Prostate gland (tissue), 2 donors: ENCODE measurements around the gene SPATA21. TPM values are rescaled to one million over a fixed set of nuclear protein-coding genes. Genes with fewer than 3 reads are reported as not detected.

ENCODE experiments used
- DNase-seq: peaks from one replicate; pipeline ENCODE4 v3.0.0-alpha.2; 2019; ENCODE audit warnings: low spot score
- H3K27ac ChIP-seq, 2 donors: fragments of 200-600 bp; sonication (generic); 2 replicates each; pipeline ENCODE4 v1.5.1; 2017 to 2019
- H3K27me3 ChIP-seq: fragments of 200-600 bp; sonication (generic); replicated peaks from 2 replicates; pipeline ENCODE4 v1.5.1; 2019; ENCODE audit not compliant: insufficient read depth
- H3K36me3 ChIP-seq, 2 donors: fragments of 200-600 bp; sonication (generic); 1 replicate in 1 of 2; 2 replicates in 1 of 2; pipeline versions ENCODE4 v1.5.1 to v1.8.1; 2017 to 2019
- H3K4me1 ChIP-seq: fragments of 200-600 bp; sonication (generic); replicated peaks from 2 replicates; pipeline ENCODE4 v1.5.1; 2019
- H3K4me3 ChIP-seq, 2 donors: fragments of 200-600 bp; sonication (generic); 2 replicates each; pipeline ENCODE4 v1.5.1; 2017 to 2019
- H3K9me3 ChIP-seq: fragments of 200-600 bp; sonication (generic); 2 replicates; pipeline ENCODE4 v1.5.1; 2017
- CTCF ChIP-seq, 4 experiments: fragments of 200-600 bp in 2 of 4; fragments of 450-650 bp in 2 of 4; sonication (generic) in 2 of 4; IDR thresholded peaks; 1 replicate in 3 of 4; 2 replicates in 1 of 4; pipeline ENCODE4 v1.5.1; 2016 to 2019; ENCODE audit warnings: antibody characterized with exemption in 4 of 4, mild to moderate bottlenecking in 2 of 4, moderate library complexity in 2 of 4
- POLR2A ChIP-seq: fragments of 450-650 bp; IDR thresholded peaks from one replicate; pipeline ENCODE4 v1.6.1; 2016; ENCODE audit warnings: antibody characterized with exemption, mild to moderate bottlenecking
- POLR2AphosphoS5 ChIP-seq: sonication (generic); formaldehyde crosslinking; IDR thresholded peaks from one replicate; pipeline ENCODE4 v1.6.1; 2017; ENCODE audit warnings: antibody characterized with exemption
- WGBS: methylation state at CpG from one replicate; pipeline ENCODE4 v1.1.5; 2018; 5-methylcytosine and 5-hydroxymethylcytosine counted together
- intact Hi-C: fragments of 100-400 bp; cut with DNase I; formaldehyde crosslinking; loops from one replicate; pipeline ENCODE4 v1.14.2; 2022
- total RNA-seq, 2 donors: library from RNA; depleted of rRNA; stranded (reverse); fragments of >200 nt; gene quantifications; one replicate each; pipeline ENCODE4 v1.1.0, GENCODE V29; 2016

The SPATA21 gene
- total RNA-seq, 2 donors from 2014 or later: not detected

DNA sequence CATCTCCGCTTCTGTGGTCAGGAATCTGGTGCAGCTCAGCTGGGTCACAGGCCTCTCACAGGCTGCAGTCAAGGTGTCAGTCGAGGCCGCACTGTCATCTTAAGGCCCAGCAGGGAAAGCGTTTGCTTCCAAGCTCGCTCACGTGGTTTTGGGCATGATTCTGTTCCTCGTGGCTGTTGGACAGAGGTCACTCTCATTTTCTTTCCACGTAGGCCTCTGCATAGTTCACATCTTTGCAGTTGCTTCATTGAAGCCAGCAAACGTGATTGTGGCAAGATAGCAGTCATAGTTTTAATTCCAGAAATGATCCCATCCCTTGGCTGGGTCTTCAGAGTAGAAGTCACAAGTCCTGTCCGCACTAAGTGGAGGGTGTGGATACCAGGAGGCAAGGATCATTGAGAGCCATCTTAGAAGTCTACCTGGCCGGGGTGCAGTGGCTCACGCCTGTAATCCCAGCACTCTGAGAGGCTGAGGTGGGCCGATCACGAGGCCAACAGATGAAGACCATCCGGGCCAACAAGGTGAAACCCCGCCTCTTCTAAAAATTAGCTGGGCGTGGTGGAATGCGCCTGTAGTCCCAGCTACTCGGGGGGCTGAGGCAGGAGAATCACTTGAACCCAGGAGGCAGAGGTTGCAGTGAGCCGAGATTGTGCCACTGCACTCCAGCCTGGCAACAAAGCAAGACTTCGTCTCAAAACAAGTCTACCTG, 27.8 kb upstream of the SPATA21 start:
- no peak for DNase-seq
- no peak for TF ChIP-seq POLR2AphosphoS5
- TF ChIP-seq CTCF (IDR thresholded peaks at IDR 0.05): no peak
- TF ChIP-seq POLR2A: no peak
- Histone ChIP-seq H3K36me3 (no peaks in the 10 kb centered on the region), H3K9me3 (no peaks in the 10 kb centered on the region), H3K4me3 (no peak overlapping the region), H3K27ac (no peak overlapping the region), H3K27me3 (no peaks in the 10 kb centered on the region), H3K4me1 (no peaks in the 10 kb centered on the region)
- intact Hi-C loops: no loop called here
- 88% methylated on average over 21 of the region's 21 CpGs for WGBS

- DNase-seq: no peak
- Histone ChIP-seq H3K4me3 (no peak overlapping the region), H3K9me3 (no peaks in the 10 kb centered on the region), H3K27me3 (no peaks in the 10 kb centered on the region), H3K27ac (no peak overlapping the region), H3K36me3 (no peaks in the 10 kb centered on the region), H3K4me1 (no peaks in the 10 kb centered on the region)
- intact Hi-C loops: no loop called here
- TF ChIP-seq POLR2AphosphoS5 (no peak), POLR2A (no peak), CTCF (IDR thresholded peaks at IDR 0.05) (no peak)
- WGBS: 90% methylated on average over 7 of the region's 7 CpGs
Measured at GRCh38 chr1:16462773-16463330, 25.6 kb upstream of the SPATA21 start.

DNA sequence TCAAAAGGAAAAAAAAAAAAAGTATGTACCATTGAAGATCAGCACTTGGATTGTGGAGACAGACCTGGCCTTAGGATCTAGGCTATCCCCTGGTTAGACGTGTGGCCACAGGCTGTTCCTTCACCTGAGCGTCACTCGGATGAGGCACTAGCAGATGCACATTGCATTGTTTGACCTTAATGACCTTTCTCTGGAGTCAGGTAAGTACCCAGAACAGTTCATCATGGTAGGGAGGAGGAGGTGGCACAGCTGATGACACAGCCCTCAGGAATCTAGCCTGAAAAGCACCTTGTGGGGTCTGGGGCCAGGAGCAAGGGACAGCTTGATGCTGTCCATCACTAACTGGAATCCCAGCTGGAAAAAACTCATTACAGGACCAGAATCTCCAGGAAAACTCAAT, 24.5 kb upstream of the SPATA21 start:
- Histone ChIP-seq H3K4me3 (no peak overlapping the region), H3K4me1 (no peaks in the 10 kb centered on the region), H3K9me3 (no peaks in the 10 kb centered on the region), H3K36me3 (no peaks in the 10 kb centered on the region), H3K27ac (no peak overlapping the region), H3K27me3 (no peaks in the 10 kb centered on the region)
- intact Hi-C loops: no loop called here
- 91% methylated on average over 3 of the region's 3 CpGs for WGBS
- TF ChIP-seq POLR2AphosphoS5: no peak
- no peak for TF ChIP-seq POLR2A
- no peak for TF ChIP-seq CTCF (IDR thresholded peaks at IDR 0.05)
- no peak for DNase-seq

DNA sequence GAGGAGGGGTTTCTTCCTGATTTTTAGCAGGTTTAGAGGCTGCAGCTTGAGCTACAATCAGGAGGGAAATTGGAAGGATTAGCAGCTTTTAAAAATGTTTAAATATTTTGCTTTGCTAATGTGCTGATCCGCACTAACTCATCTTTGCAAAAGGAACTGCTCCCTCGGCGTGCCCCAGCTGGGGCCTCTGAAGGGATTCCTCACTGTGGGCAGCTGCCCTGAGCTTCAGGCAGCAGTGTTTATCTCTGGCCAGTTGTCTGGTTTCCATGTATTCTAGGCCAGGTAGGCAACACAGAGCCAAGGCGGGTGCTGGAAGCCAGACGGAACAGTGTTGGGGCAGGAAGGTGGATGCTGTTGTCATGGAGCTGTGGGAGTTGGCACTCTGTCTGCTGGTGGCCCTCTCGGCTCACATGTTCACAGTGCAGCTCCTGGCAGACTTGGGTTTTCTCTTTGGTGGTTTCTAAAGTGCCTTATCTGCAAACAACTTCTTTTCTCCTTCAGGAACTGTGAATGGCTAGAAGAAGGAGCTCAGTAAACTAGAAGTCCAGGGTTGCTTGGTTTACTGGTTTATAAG, 22.2 kb upstream of the SPATA21 start:
- DNase-seq: no peak
- 79% methylated on average over 6 of the region's 6 CpGs for WGBS
- no peaks in the 10 kb centered on the region for H3K4me1 ChIP-seq

More for the DNA sequence above, 22.2 kb upstream of the SPATA21 start:
- Histone ChIP-seq H3K9me3 (no peaks in the 10 kb centered on the region), H3K27me3 (no peaks in the 10 kb centered on the region), H3K27ac (no peak overlapping the region), H3K36me3 (no peaks in the 10 kb centered on the region), H3K4me3 (no peak overlapping the region)
- intact Hi-C loops: no loop called here
- no peak for TF ChIP-seq POLR2AphosphoS5
- TF ChIP-seq POLR2A: no peak
- TF ChIP-seq CTCF (IDR thresholded peaks at IDR 0.05): no peak
